ENCODE results near the gene PLAAT5.

Gene PLAAT5

GRCh38 chr11:63521896-63522295, 30.9 kb upstream of the PLAAT5 start:
- DNase-seq (ENCODE audit: low read depth): no peak
- H3K4me3 ChIP-seq (ENCODE audit: low read depth, low read length): no peak overlapping the region

GRCh38 chr11:63520606-63521170, 29.7 kb upstream of the PLAAT5 start:
- no peak for DNase-seq (ENCODE audit: low read depth)
- no peak for TF ChIP-seq CTCF (IDR thresholded peaks at IDR 0.05; ENCODE audit: low read depth, low read length, missing control alignments)
- no peak overlapping the region for H3K4me3 ChIP-seq (ENCODE audit: low read depth, low read length)

More at GRCh38 chr11:63521896-63522295, 30.9 kb upstream of the PLAAT5 start:
- no peak for TF ChIP-seq CTCF (IDR thresholded peaks at IDR 0.05; ENCODE audit: low read depth, low read length, missing control alignments)

DNA sequence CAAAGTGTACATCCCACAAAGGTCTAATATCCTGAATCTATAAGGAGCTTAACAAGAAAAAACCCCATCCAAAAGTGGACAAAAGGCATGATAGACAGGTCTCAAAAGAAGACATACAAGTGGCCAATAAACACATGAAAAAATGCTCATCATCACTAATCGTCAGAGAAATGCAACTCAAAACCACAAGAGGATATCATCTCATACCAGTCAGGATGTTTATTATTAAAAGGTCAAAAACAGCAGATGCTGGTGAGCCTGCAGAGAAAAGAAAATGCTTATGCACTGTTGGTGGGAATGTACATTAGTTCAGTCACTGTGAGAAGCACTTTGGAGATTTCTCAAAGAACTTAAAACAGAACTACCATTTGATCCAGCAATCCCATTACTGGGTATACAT, 27.6 kb upstream of the PLAAT5 start:
- no peak overlapping the region for H3K4me3 ChIP-seq (ENCODE audit: low read depth, low read length)
- DNase-seq (ENCODE audit: low read depth): no peak
- TF ChIP-seq CTCF (IDR thresholded peaks at IDR 0.05; ENCODE audit: low read depth, low read length, missing control alignments): no peak

GRCh38 chr11:63517156-63517555, 26.2 kb upstream of the PLAAT5 start:
- no peak overlapping the region for H3K4me3 ChIP-seq (ENCODE audit: low read depth, low read length)
- DNase-seq (ENCODE audit: low read depth): no peak
- TF ChIP-seq CTCF (IDR thresholded peaks at IDR 0.05; ENCODE audit: low read depth, low read length, missing control alignments): no peak

DNA sequence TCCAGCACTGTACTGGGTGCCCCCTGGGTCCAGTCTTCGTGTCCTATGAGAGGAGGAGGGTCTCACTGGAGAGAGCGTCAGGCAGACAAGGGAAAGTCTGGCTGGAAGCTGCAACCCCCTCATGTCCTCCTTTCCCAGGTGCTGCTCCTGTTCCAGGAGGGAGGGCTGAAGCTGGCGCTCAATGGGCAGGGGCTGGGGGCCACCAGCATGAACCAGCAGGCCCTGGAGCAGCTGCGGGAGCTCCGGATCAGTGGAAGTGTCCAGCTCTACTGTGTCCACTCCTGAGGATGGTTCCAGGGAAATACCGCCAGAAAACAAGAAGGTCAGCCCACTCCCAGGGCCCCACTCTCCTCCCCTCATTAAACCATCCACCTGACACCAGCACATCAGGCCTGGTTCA, 25.1 kb upstream of the PLAAT5 start:
- H3K4me3 ChIP-seq (ENCODE audit: low read depth, low read length): no peak overlapping the region
- TF ChIP-seq CTCF (IDR thresholded peaks at IDR 0.05; ENCODE audit: low read depth, low read length, missing control alignments): no peak
- DNase-seq (ENCODE audit: low read depth): no peak

- no peak overlapping the region for H3K4me3 ChIP-seq (ENCODE audit: low read depth, low read length)
- TF ChIP-seq CTCF (IDR thresholded peaks at IDR 0.05; ENCODE audit: low read depth, low read length, missing control alignments): no peak
- DNase-seq (ENCODE audit: low read depth): no peak
These were observed 21.8 kb upstream of the PLAAT5 start for GRCh38 chr11:63512816-63513215.

GRCh38 chr11:63511048-63511748, 20.2 kb upstream of the PLAAT5 start:
- H3K4me3 ChIP-seq (ENCODE audit: low read depth, low read length): no peak overlapping the region
- DNase-seq (ENCODE audit: low read depth): no peak
- no peak for TF ChIP-seq CTCF (IDR thresholded peaks at IDR 0.05; ENCODE audit: low read depth, low read length, missing control alignments)
